Esophagus mucosa (tissue), 1 donor: Measurements from ENCODE around the gene SMIM22. TPM values are rescaled to one million over a fixed set of nuclear protein-coding genes. Genes with fewer than 3 reads are reported as not detected.
A peak's percentile ranks its signal among the peaks of the same experiment; 100 is the strongest.

ENCODE experiments used
- ATAC-seq: fragments of 200-7000 bp; cut with Tn5 transposase; one replicate; pipeline ENCODE4 v1.9.1; 2020
- total RNA-seq: library from RNA; stranded (reverse); gene quantifications from one replicate; pipeline ENCODE4 v1.2.4, GENCODE V29; 2023
- donor health status: DM: yes; HTN: yes; CAD: no.

Gene SMIM22
- total RNA-seq, 1 donor from 2014 or later = 12.9 TPM

GRCh38 chr16:4825196-4825595, 30.0 kb downstream of the SMIM22 start:
- ATAC-seq = peak; percentile 8

GRCh38 chr16:4826526-4826925, 31.4 kb downstream of the SMIM22 start:
- no peak for ATAC-seq

- no peak for ATAC-seq
Observed at GRCh38 chr16:4826980-4827379, 31.8 kb downstream of the SMIM22 start.

GRCh38 chr16:4828567-4829321, 33.6 kb downstream of the SMIM22 start:
- ATAC-seq = no peak

- ATAC-seq = no peak
Observed at GRCh38 chr16:4830408-4830807, 35.2 kb downstream of the SMIM22 start.

DNA sequence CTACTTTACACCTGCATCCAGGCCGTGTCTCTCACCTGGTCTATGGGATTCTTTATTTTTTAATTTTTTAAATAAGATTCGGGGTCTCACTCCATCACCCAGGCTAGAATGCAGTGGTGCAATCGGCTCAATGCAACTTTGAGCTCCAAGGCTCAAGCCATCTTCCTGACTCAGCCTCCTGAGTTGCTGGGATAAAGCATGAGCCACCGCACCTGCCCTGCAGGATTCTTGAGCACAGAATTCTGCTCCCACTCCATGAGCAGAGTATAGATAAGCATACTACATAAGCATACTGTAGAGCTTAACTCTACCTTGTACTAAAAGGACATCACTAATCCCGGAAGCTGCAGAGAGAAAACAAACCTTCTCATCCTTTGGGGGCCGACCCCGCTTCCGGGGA, 36.4 kb downstream of the SMIM22 start:
- ATAC-seq = no peak

GRCh38 chr16:4832698-4833343, 37.7 kb downstream of the SMIM22 start:
- no peak for ATAC-seq

GRCh38 chr16:4833584-4833983, 38.4 kb downstream of the SMIM22 start:
- no peak for ATAC-seq

DNA sequence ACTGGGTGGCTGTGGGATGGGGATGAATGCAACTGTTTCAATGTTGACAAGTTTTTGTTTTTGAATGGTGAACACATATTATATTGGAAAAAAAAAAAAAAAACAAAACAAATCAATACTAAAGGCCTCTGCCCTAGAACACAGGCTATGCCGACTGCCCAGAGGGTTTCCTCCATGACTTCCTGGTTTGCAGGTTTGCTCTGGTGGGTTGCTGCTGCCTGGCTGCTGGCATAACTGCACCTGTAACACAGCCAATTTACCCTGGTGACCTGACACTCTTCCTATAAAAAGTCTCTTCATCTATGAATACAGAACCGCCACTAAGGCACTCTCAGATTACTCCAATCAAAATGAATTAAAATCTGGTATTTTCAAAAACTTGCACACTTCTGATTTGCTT, 41.6 kb downstream of the SMIM22 start:
- ATAC-seq = no peak

- no peak for ATAC-seq
Observed at GRCh38 chr16:4837733-4838501, 42.7 kb downstream of the SMIM22 start.

DNA sequence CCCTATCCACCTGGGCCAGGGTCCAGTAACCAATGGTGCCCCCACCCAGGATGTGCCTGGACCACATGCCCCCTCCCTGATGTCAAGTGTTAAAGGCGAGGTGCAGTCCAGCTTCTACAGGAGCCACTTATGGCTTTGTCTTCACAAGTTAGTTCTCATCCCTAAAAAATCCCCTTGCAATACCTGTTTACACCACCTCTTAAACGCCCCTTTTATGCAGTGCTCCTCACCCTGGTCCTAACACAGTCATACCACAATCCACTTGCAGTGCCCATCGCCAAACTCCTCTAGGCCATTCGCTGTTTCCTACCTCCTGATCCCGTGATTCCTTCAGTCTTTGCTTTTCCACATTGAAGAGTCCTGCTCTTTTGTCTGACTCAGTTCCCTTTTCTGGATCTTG, 44.8 kb downstream of the SMIM22 start:
- ATAC-seq = peak; percentile 43

GRCh38 chr16:4840984-4841383, 45.8 kb downstream of the SMIM22 start:
- ATAC-seq = no peak

Other genes starting within 250 kb of the SMIM22 start
- 0.04 TPM for gene C16orf96, start 239.0 kb upstream of the SMIM22 start, total RNA-seq
- gene UBALD1, start 180.5 kb upstream of the SMIM22 start, total RNA-seq = 12.7 TPM
- 19.2 TPM for gene MGRN1, start 170.5 kb upstream of the SMIM22 start, total RNA-seq
- gene NUDT16L1, start 101.8 kb upstream of the SMIM22 start, total RNA-seq = 24.2 TPM
- 8.1 TPM for gene ANKS3, start 61.1 kb upstream of the SMIM22 start, total RNA-seq
- 0.28 TPM for gene DNAAF8, start 60.8 kb upstream of the SMIM22 start, total RNA-seq
- 5.2 TPM for gene ZNF500, start 28.2 kb upstream of the SMIM22 start, total RNA-seq
- not detected for gene SEPTIN12, start 7.0 kb upstream of the SMIM22 start, total RNA-seq
- gene ROGDI, start 7.3 kb downstream of the SMIM22 start, total RNA-seq = 21.3 TPM
- gene GLYR1, start 51.9 kb downstream of the SMIM22 start, total RNA-seq = 49.9 TPM
- 12.0 TPM for gene UBN1, start 52.1 kb downstream of the SMIM22 start, total RNA-seq
- 705 TPM for gene PPL, start 141.8 kb downstream of the SMIM22 start, total RNA-seq
- gene SEC14L5, start 163.0 kb downstream of the SMIM22 start, total RNA-seq = 1.2 TPM
- gene NAGPA, start 238.6 kb downstream of the SMIM22 start, total RNA-seq = 6.0 TPM